ENCODE results near the gene TXNRD3. TPM values are rescaled to one million over a fixed set of nuclear protein-coding genes. Genes with fewer than 3 reads are reported as not detected.

TXNRD3 gene
- polyA plus RNA-seq, 2 of the 4 experiments (the other 2 are of a cell fraction): 4.6 to 5.8 TPM

DNA sequence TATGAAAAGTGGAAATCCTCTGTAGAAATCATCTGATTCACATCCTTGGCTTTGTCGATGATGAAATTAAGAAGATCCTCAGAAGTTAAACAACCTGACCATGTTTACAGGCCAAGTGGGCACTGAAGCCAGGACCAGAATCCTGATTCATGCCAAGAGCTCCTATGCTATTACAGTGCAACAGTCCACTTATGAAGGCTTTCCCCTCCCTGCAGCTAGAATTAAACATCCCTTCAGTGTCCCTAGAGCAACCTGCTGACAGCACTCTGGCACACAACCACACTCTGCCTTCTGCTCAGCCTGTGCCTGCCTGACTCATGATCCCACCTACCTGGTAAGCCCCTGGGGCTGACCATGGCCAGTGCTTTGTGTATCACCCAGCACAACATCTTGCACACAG, 33.8 kb downstream of the TXNRD3 start:
- Histone ChIP-seq H3K4me1 (no peaks in the 10 kb centered on the region), H3K27ac (no peak overlapping the region), H3K4me3 (no peak overlapping the region), H3K4me2 (no peak overlapping the region), H3K9me3 (no peaks in the 10 kb centered on the region)
- ATAC-seq: no peak
- 100% methylated on average over 1 of the region's 1 CpG for WGBS (ENCODE audit: missing lambda C conversion rate)
- ChIA-PET CTCF (interaction anchor here (1.4 kb wide), 1 partner anchor 90 kb away, joined by 3 read pairs; no protein-coding TSS in a partner anchor), POLR2A (no interaction called here)
- no peak for TF ChIP-seq TFCP2L1 (CRISPR knock-in tag; IDR thresholded peaks at IDR 0.05)
- TF ChIP-seq, protein P1, sequence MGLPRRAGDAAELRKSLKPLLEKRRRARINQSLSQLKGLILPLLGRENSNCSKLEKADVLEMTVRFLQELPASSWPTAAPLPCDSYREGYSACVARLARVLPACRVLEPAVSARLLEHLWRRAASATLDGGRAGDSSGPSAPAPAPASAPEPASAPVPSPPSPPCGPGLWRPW (IDR thresholded peaks at IDR 0.05): no peak
- no peak for TF ChIP-seq ZFP36 (IDR thresholded peaks at IDR 0.05; ENCODE audit: borderline replicate concordance, partially characterized antibody)
- TF ChIP-seq, protein P2, sequence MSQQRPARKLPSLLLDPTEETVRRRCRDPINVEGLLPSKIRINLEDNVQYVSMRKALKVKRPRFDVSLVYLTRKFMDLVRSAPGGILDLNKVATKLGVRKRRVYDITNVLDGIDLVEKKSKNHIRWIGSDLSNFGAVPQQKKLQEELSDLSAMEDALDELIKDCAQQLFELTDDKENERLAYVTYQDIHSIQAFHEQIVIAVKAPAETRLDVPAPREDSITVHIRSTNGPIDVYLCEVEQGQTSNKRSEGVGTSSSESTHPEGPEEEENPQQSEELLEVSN (IDR thresholded peaks at IDR 0.05; ENCODE audit: borderline replicate concordance, low read depth): no peak
- no peak for TF ChIP-seq RFX5 (IDR thresholded peaks at IDR 0.05)
- TF ChIP-seq CHD2 (IDR thresholded peaks at IDR 0.05; ENCODE audit: low read length, partially characterized antibody): no peak
- no peak for FAIRE-seq
- DNase-seq (ENCODE audit: low read depth in 1 of 2, low spot score in 1 of 2): no peak

DNA sequence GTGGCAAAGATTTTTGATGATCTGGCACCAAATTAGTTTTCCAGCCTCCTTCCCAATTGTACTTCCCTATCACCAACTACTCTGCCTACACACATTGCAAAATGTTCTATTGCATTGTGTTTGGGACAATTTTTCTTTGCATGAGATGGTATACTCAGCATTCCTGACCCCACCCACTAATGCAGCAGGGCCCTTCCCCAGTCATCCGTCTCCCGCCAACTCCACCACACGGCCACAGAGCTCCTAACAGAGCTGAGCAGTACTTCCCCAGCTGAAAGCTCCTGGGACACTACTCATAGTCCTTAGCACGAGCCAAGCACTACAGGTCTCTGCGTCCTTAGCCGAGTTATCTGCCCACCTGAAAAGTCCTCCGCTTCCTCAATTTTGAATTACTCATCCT, 34.2 kb downstream of the TXNRD3 start:
- ChIA-PET CTCF (no interaction called here), POLR2A (no interaction called here)
- FAIRE-seq (no peak), ATAC-seq (no peak), DNase-seq (ENCODE audit: low read depth in 1 of 2, low spot score in 1 of 2) (no peak)
- TF ChIP-seq ZFP36 (IDR thresholded peaks at IDR 0.05; ENCODE audit: borderline replicate concordance, partially characterized antibody) (no peak), JUN (IDR thresholded peaks at IDR 0.05) (no peak), NR3C1 (IDR thresholded peaks at IDR 0.05) (no peak), MAFK (IDR thresholded peaks at IDR 0.05; ENCODE audit: partially characterized antibody) (no peak), ESRRA (IDR thresholded peaks at IDR 0.05; ENCODE audit: borderline replicate concordance, low read length) (no peak), SMC3 (IDR thresholded peaks at IDR 0.05) (no peak), HEYL (CRISPR knock-in tag; IDR thresholded peaks at IDR 0.05) (no peak), GATA3 (IDR thresholded peaks at IDR 0.05; ENCODE audit: borderline replicate concordance) (no peak), JUNB (IDR thresholded peaks at IDR 0.05) (no peak), KDM1A (IDR thresholded peaks at IDR 0.05; ENCODE audit: low read depth) (no peak), FOSL2 (IDR thresholded peaks at IDR 0.05) (no peak), FOSL2 (CRISPR knock-in tag; IDR thresholded peaks at IDR 0.05) (no peak), NFE2L2 (conservative IDR thresholded peaks at IDR 0.05; ENCODE audit: low read length) (no peak), KDM5A (IDR thresholded peaks at IDR 0.05) (no peak), ZSCAN20 (CRISPR knock-in tag; IDR thresholded peaks at IDR 0.05) (no peak), BHLHE40 (IDR thresholded peaks at IDR 0.05; ENCODE audit: low read depth, low read length) (no peak)
- TF ChIP-seq, protein P3, sequence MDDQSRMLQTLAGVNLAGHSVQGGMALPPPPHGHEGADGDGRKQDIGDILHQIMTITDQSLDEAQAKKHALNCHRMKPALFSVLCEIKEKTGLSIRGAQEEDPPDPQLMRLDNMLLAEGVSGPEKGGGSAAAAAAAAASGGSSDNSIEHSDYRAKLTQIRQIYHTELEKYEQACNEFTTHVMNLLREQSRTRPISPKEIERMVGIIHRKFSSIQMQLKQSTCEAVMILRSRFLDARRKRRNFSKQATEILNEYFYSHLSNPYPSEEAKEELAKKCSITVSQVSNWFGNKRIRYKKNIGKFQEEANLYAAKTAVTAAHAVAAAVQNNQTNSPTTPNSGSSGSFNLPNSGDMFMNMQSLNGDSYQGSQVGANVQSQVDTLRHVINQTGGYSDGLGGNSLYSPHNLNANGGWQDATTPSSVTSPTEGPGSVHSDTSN (IDR thresholded peaks at IDR 0.05): no peak
- TF ChIP-seq, protein P4, sequence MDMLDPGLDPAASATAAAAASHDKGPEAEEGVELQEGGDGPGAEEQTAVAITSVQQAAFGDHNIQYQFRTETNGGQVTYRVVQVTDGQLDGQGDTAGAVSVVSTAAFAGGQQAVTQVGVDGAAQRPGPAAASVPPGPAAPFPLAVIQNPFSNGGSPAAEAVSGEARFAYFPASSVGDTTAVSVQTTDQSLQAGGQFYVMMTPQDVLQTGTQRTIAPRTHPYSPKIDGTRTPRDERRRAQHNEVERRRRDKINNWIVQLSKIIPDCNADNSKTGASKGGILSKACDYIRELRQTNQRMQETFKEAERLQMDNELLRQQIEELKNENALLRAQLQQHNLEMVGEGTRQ (IDR thresholded peaks at IDR 0.05): no peak
- TF ChIP-seq, protein P5, sequence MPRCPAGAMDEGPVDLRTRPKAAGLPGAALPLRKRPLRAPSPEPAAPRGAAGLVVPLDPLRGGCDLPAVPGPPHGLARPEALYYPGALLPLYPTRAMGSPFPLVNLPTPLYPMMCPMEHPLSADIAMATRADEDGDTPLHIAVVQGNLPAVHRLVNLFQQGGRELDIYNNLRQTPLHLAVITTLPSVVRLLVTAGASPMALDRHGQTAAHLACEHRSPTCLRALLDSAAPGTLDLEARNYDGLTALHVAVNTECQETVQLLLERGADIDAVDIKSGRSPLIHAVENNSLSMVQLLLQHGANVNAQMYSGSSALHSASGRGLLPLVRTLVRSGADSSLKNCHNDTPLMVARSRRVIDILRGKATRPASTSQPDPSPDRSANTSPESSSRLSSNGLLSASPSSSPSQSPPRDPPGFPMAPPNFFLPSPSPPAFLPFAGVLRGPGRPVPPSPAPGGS (IDR thresholded peaks at IDR 0.05): no peak
- Histone ChIP-seq H3K4me3 (no peak overlapping the region), H3K27ac (no peak overlapping the region), H3K4me1 (no peaks in the 10 kb centered on the region), H3K9me3 (no peaks in the 10 kb centered on the region), H3K4me2 (no peak overlapping the region)
- WGBS (ENCODE audit: missing lambda C conversion rate): 85% methylated on average over 7 of the region's 7 CpGs

DNA sequence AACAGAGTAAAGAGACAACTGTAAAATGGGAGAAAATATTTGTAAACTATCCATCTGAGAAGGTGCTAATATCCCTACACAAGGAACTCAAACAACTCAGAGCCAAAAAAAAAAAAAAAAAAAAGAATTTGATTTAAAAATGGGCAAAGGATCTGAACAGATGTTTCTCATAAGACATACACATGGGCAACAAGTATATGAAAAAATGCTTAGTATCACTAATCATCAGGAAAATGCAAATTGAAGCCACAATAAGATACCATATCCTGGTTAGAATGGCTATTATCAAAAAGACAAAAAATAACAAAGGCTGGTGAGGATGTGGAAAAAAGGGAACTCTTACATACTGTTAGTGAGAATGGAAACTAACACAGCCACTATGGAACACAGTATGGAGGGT, 36.2 kb downstream of the TXNRD3 start:
- no peak for ATAC-seq

More for the DNA sequence above, 36.2 kb downstream of the TXNRD3 start:
- TF ChIP-seq BHLHE40 (IDR thresholded peaks at IDR 0.05; ENCODE audit: low read depth, low read length) (no peak), EP300 (IDR thresholded peaks at IDR 0.05) (no peak), ZSCAN20 (CRISPR knock-in tag; IDR thresholded peaks at IDR 0.05) (no peak), KDM1A (IDR thresholded peaks at IDR 0.05; ENCODE audit: low read depth) (no peak), PHF8 (IDR thresholded peaks at IDR 0.05; ENCODE audit: borderline replicate concordance, low read depth) (no peak), TP53 (CRISPR knock-in tag; IDR thresholded peaks at IDR 0.05) (no peak), FOSL2 (IDR thresholded peaks at IDR 0.05) (no peak), FOSL2 (CRISPR knock-in tag; IDR thresholded peaks at IDR 0.05) (no peak)
- TF ChIP-seq, protein P6, sequence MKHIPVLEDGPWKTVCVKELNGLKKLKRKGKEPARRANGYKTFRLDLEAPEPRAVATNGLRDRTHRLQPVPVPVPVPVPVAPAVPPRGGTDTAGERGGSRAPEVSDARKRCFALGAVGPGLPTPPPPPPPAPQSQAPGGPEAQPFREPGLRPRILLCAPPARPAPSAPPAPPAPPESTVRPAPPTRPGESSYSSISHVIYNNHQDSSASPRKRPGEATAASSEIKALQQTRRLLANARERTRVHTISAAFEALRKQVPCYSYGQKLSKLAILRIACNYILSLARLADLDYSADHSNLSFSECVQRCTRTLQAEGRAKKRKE (CRISPR knock-in tag; IDR thresholded peaks at IDR 0.05; ENCODE audit: low read depth): no peak
- Histone ChIP-seq H3K4me1 (no peaks in the 10 kb centered on the region), H3K4me2 (no peak overlapping the region), H3K4me3 (no peak overlapping the region), H3K27ac (no peak overlapping the region), H3K9me3 (no peaks in the 10 kb centered on the region)
- ChIA-PET POLR2A (no interaction called here), CTCF (no interaction called here)
- FAIRE-seq: no peak
- no peak for DNase-seq (ENCODE audit: low read depth in 1 of 2, low spot score in 1 of 2)
